ENCODE measurements around the gene ERO1B.

ERO1B gene

GRCh38 chr1:236176337-236177336 is 105.1 kb downstream of the ERO1B start:
- no peak for FAIRE-seq

- FAIRE-seq: no peak
Observed at GRCh38 chr1:236175642-236176336, 106.0 kb downstream of the ERO1B start.

GRCh38 chr1:236173174-236173767 is 108.5 kb downstream of the ERO1B start:
- no peak for FAIRE-seq

GRCh38 chr1:236172041-236172579 is 109.6 kb downstream of the ERO1B start:
- FAIRE-seq: no peak

- FAIRE-seq: no peak
Observed at GRCh38 chr1:236168716-236169429, 112.9 kb downstream of the ERO1B start.

GRCh38 chr1:236167578-236167977 is 114.2 kb downstream of the ERO1B start:
- no peak for FAIRE-seq

- FAIRE-seq: no peak
Observed at GRCh38 chr1:236167154-236167553, 114.6 kb downstream of the ERO1B start.

GRCh38 chr1:236166041-236166440 is 115.7 kb downstream of the ERO1B start:
- no peak for FAIRE-seq
